ENCODE data around the gene CEACAM1. TPM values are rescaled to one million over a fixed set of nuclear protein-coding genes. Genes with fewer than 3 reads are reported as not detected.

Gene CEACAM1
- total RNA-seq, 1 experiment from 2014 or later: 1.5 TPM

DNA sequence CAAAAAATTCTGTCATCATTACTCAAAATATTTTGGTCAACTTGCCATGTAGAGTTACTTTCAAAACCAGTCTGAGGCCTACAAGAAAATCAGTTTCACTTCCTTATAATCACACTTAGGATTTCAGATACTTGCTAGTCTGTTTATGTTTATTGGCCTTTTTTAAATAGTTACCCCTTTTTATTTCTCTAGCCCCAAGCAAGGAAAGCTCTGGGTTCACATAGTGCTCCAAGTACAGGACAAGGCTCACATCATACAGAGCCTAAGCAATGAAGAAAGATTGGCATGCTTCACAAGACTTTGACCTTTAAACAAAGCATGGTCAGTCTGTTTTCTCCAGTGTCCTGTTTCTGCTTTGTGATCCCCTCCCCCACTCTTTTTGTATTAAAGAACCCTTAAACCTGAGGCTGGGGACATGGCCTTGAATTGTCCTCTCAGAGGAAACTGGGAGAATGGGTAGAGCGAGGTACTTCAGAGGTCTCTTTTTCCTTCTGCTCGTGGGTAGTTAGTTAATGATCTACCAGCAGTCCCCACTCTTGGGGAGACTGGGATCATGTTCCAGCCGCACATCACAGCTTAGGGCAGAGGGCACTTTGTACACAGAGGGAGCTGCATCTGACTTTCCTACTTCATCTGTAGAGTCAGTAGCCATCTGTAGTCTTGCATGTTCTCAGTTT, 30.7 kb downstream of the CEACAM1 start:
- Histone ChIP-seq H2BK12ac (ENCODE audit: insufficient read length, low read depth, low read length) (no peak overlapping the region), H2BK120ac (ENCODE audit: low read depth, low read length, poor library complexity, severe bottlenecking) (no peak overlapping the region), H3K79me2 (ENCODE audit: insufficient read depth, low read length) (no peaks in the 10 kb centered on the region), H4K91ac (ENCODE audit: insufficient read length, low read depth, low read length) (no peak overlapping the region), H3K23ac (ENCODE audit: insufficient read length, low read depth, low read length) (no peak overlapping the region), H3K9ac (ENCODE audit: extremely low read depth, insufficient read length, low read length) (no peak overlapping the region), H2BK15ac (ENCODE audit: low read depth, low read length) (no peak overlapping the region), H3K23me2 (ENCODE audit: insufficient read length, low read depth, low read length, poor library complexity, severe bottlenecking) (no peaks in the 10 kb centered on the region), H3K18ac (ENCODE audit: insufficient read length, low read depth, low read length) (no peak overlapping the region), H3K79me1 (ENCODE audit: insufficient read depth, low read depth, low read length, poor library complexity, severe bottlenecking) (no peaks in the 10 kb centered on the region), H4K5ac (ENCODE audit: insufficient read length, low read depth, low read length) (no peak overlapping the region), H3K56ac (ENCODE audit: insufficient read length, low read depth, low read length) (no peak overlapping the region), H4K8ac (replicated peaks; ENCODE audit: insufficient read length, low read depth, low read length) (no peak overlapping the region), H3K4me2 (ENCODE audit: insufficient read depth, insufficient read length, low read length) (no peak overlapping the region), H3T11ph (ENCODE audit: low read length) (no peak overlapping the region), H3K14ac (ENCODE audit: insufficient read depth, low read length) (no peak overlapping the region), H2AFZ (ENCODE audit: low read length) (no peak overlapping the region), H2BK20ac (ENCODE audit: low read depth, low read length, poor library complexity, severe bottlenecking) (no peak overlapping the region), H3K4me1 (ENCODE audit: insufficient read depth, low read length) (peaks cover 4% of the 10 kb centered on the region; the same call in 1 of the 2 replicates), H2AK5ac (ENCODE audit: insufficient read length, low read length) (no peak overlapping the region), H3K27me3 (ENCODE audit: insufficient read depth, low read length) (no peaks in the 10 kb centered on the region), H3K4ac (ENCODE audit: low read depth, low read length) (no peak overlapping the region), H3K9me3 (ENCODE audit: control insufficient read depth, low read depth, low read length) (no peaks in the 10 kb centered on the region), H4K20me1 (ENCODE audit: control insufficient read depth, insufficient read depth, insufficient read length) (no peaks in the 10 kb centered on the region), H3K27ac (ENCODE audit: insufficient read length, low read depth, low read length) (no peak overlapping the region), H2BK5ac (ENCODE audit: insufficient read length, low read length) (no peak overlapping the region)
- Mint-ChIP-seq H3K4me3 (no peak overlapping the region), H3K27me3 (ENCODE audit: low read depth) (no peaks in the 10 kb centered on the region; the same call in 1 of the 2 replicates), H3K9me3 (no peaks in the 10 kb centered on the region), H3K27ac (peak overlapping the region in 1 of 3 experiments; percentile 9; a peak in 1 of 7 replicates), H3K36me3 (ENCODE audit: insufficient read depth in 1 of 3, low read depth in 3 of 3) (no peaks in the 10 kb centered on the region), H3K4me1 (peaks cover 30 to 34% of the 10 kb centered on the region in 2 experiments)
- TF ChIP-seq, protein P1, sequence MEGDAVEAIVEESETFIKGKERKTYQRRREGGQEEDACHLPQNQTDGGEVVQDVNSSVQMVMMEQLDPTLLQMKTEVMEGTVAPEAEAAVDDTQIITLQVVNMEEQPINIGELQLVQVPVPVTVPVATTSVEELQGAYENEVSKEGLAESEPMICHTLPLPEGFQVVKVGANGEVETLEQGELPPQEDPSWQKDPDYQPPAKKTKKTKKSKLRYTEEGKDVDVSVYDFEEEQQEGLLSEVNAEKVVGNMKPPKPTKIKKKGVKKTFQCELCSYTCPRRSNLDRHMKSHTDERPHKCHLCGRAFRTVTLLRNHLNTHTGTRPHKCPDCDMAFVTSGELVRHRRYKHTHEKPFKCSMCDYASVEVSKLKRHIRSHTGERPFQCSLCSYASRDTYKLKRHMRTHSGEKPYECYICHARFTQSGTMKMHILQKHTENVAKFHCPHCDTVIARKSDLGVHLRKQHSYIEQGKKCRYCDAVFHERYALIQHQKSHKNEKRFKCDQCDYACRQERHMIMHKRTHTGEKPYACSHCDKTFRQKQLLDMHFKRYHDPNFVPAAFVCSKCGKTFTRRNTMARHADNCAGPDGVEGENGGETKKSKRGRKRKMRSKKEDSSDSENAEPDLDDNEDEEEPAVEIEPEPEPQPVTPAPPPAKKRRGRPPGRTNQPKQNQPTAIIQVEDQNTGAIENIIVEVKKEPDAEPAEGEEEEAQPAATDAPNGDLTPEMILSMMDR (conservative IDR thresholded peaks at IDR 0.05): no peak
- no peak for DNase-seq
- WGBS (ENCODE audit: extremely low coverage, insufficient read length, low lambda C conversion rate): no CpG with 5 or more reads among the region's 3 CpGs
